Gastrocnemius medialis (tissue), 4 donors: ENCODE measurements around the gene CKMT2. TPM values are rescaled to one million over a fixed set of nuclear protein-coding genes. Genes with fewer than 3 reads are reported as not detected.

ENCODE experiments used
- ATAC-seq, 2 donors: fragments of 150-250 bp; one replicate each; pipeline ENCODE4 v1.9.1; 2016
- DNase-seq, 2 donors: peaks; one replicate each; pipeline ENCODE4 v3.0.0-alpha.2; 2019
- H3K27ac ChIP-seq, 4 donors: fragments of 200-600 bp; sonication (generic); 1 replicate in 1 of 4; 2 replicates in 3 of 4; pipeline ENCODE4 v1.5.1; 2016 to 2018; ENCODE audit warnings: mild to moderate bottlenecking in 2 of 4, moderate library complexity in 1 of 4
- H3K27me3 ChIP-seq, 3 donors: fragments of 200-600 bp; sonication (generic) in 2 of 3; 1 replicate in 1 of 3; 2 replicates in 2 of 3; pipeline versions ENCODE4 v1.5.1 to v1.6.0; 2016 to 2019; ENCODE audit warnings: mild to moderate bottlenecking in 1 of 3, moderate library complexity in 1 of 3
- H3K36me3 ChIP-seq, 2 donors: fragments of 200-600 bp; sonication (generic) in 1 of 2; one replicate each; pipeline ENCODE4 v1.5.1; 2017 to 2018
- H3K4me1 ChIP-seq, 2 donors: fragments of 200-600 bp; sonication (generic) in 1 of 2; one replicate each; pipeline ENCODE4 v1.5.1; 2016 to 2017; ENCODE audit warnings: mild to moderate bottlenecking in 2 of 2
- H3K4me3 ChIP-seq, 4 donors: fragments of 200-600 bp; sonication (generic) in 3 of 4; 1 replicate in 1 of 4; 2 replicates in 3 of 4; pipeline ENCODE4 v1.5.1; 2016 to 2019; ENCODE audit warnings: mild to moderate bottlenecking in 2 of 4
- H3K9me3 ChIP-seq, 3 donors: fragments of 200-600 bp; sonication (generic) in 2 of 3; 1 replicate in 1 of 3; 2 replicates in 2 of 3; pipeline ENCODE4 v1.5.1; 2016 to 2019
- CTCF ChIP-seq, 5 experiments: fragments of 450-650 bp in 3 of 5; fragments of 200-600 bp in 2 of 5; sonication (generic) in 2 of 5; IDR thresholded peaks in 4 of 5; conservative IDR thresholded peaks in 1 of 5; 1 replicate in 4 of 5; 2 replicates in 1 of 5; pipeline ENCODE4 v1.5.1; 2016 to 2019; ENCODE audit warnings: antibody characterized with exemption in 5 of 5, mild to moderate bottlenecking in 3 of 5, moderate library complexity in 3 of 5
- POLR2A ChIP-seq, 2 donors: fragments of 450-650 bp; IDR thresholded peaks; one replicate each; pipeline ENCODE4 v1.6.1; 2017; ENCODE audit warnings: antibody characterized with exemption in 2 of 2, mild to moderate bottlenecking in 2 of 2, moderate library complexity in 2 of 2
- in situ Hi-C, 4 donors: fragments of 200-750 bp; cut with MboI; loops; one replicate each; pipeline versions ENCODE4 v1.15.0 to v1.8.0; 2017; ENCODE audit warnings: low sequenced_read_pairs in 4 of 4
- intact Hi-C: fragments of 100-400 bp; cut with DNase I; formaldehyde crosslinking; loops from one replicate; pipeline ENCODE4 v1.15.1; 2023; ENCODE audit warnings: low total_unique reads
- total RNA-seq, 4 donors: library from RNA; depleted of rRNA; stranded (reverse); fragments of >200 nt; gene quantifications; one replicate each; pipeline versions ENCODE4 v1.1.0 to v1.2.3, GENCODE V29; 2016

Gene CKMT2
- total RNA-seq, 4 donors from 2014 or later: 550 to 1,114 (median 879) TPM

GRCh38 chr5:81194633-81195334 is 38.3 kb upstream of the CKMT2 start:
- Histone ChIP-seq H3K36me3 (no peaks in the 10 kb centered on the region), H3K4me3 (no peak overlapping the region), H3K27me3 (no peaks in the 10 kb centered on the region), H3K27ac (no peak overlapping the region), H3K9me3 (no peaks in the 10 kb centered on the region), H3K4me1 (peaks cover 7% of the 10 kb centered on the region in 2 donors)
- DNase-seq (peak; percentile 43 to 74), ATAC-seq (peak; percentile 85 to 89)
- TF ChIP-seq CTCF (IDR thresholded peaks at IDR 0.05 in 4 of 5, conservative IDR thresholded peaks at IDR 0.05 in 1 of 5) (peak; percentile 63 to 90 (median 81)), POLR2A (IDR thresholded peaks at IDR 0.05) (no peak)
- intact Hi-C loops: loop anchor here (10.0 kb wide), 2 partner anchors 520 to 710 kb away; partner anchors contain the start of gene FAM151B
- in situ Hi-C loops: loop anchor here in 1 of 4 donors (10.0 kb wide), 1 partner anchor 490 kb away; no protein-coding TSS in a partner anchor

GRCh38 chr5:81195335-81195929 is 37.7 kb upstream of the CKMT2 start:
- in situ Hi-C loops (loop anchor here in 1 of 4 donors (10.0 kb wide), 1 partner anchor 491 kb away; no protein-coding TSS in a partner anchor), intact Hi-C loops (loop anchor here (10.0 kb wide), 2 partner anchors 521 to 711 kb away; partner anchors contain the start of gene FAM151B)
- H3K4me3 ChIP-seq: no peak overlapping the region
- peak in 1 of 2 donors; percentile 49 for DNase-seq
- TF ChIP-seq CTCF (IDR thresholded peaks at IDR 0.05 in 4 of 5, conservative IDR thresholded peaks at IDR 0.05 in 1 of 5): no peak
- no peak for TF ChIP-seq POLR2A (IDR thresholded peaks at IDR 0.05)
- ATAC-seq: peak; percentile 92 to 98
- no peaks in the 10 kb centered on the region for H3K27me3 ChIP-seq
- peaks cover 7% of the 10 kb centered on the region in 2 donors for H3K4me1 ChIP-seq
- H3K27ac ChIP-seq: peak overlapping the region in 1 of 4 donors; percentile 25
- no peaks in the 10 kb centered on the region for H3K36me3 ChIP-seq
- no peaks in the 10 kb centered on the region for H3K9me3 ChIP-seq

- in situ Hi-C loops (no loop called here), intact Hi-C loops (no loop called here)
- H3K27ac ChIP-seq: no peak overlapping the region
- no peaks in the 10 kb centered on the region for H3K9me3 ChIP-seq
- H3K4me3 ChIP-seq: no peak overlapping the region
- H3K4me1 ChIP-seq: peaks cover 3% of the 10 kb centered on the region in 2 donors
- no peak for DNase-seq
- no peaks in the 10 kb centered on the region for H3K36me3 ChIP-seq
- no peak for ATAC-seq
- TF ChIP-seq POLR2A (IDR thresholded peaks at IDR 0.05) (no peak), CTCF (IDR thresholded peaks at IDR 0.05 in 4 of 5, conservative IDR thresholded peaks at IDR 0.05 in 1 of 5) (no peak)
- H3K27me3 ChIP-seq: no peaks in the 10 kb centered on the region
Observed at GRCh38 chr5:81202655-81203054, 30.5 kb upstream of the CKMT2 start.

- ATAC-seq (no peak), DNase-seq (no peak)
- Histone ChIP-seq H3K4me1 (peaks cover 3% of the 10 kb centered on the region in 2 donors), H3K4me3 (no peak overlapping the region), H3K9me3 (no peaks in the 10 kb centered on the region), H3K27me3 (no peaks in the 10 kb centered on the region), H3K27ac (no peak overlapping the region), H3K36me3 (no peaks in the 10 kb centered on the region)
- intact Hi-C loops: no loop called here
- in situ Hi-C loops: no loop called here
- TF ChIP-seq CTCF (IDR thresholded peaks at IDR 0.05 in 4 of 5, conservative IDR thresholded peaks at IDR 0.05 in 1 of 5) (no peak), POLR2A (IDR thresholded peaks at IDR 0.05) (no peak)
Observed at GRCh38 chr5:81203729-81204128, 29.4 kb upstream of the CKMT2 start.
